K562 (cell line): Measurements from ENCODE around the gene ALG9. TPM values are rescaled to one million over a fixed set of nuclear protein-coding genes. Genes with fewer than 3 reads are reported as not detected.
A peak's percentile ranks its signal among the peaks of the same experiment; 100 is the strongest.

Experiments
- ATAC-seq: fragments of 200-7000 bp; cut with Tn5 transposase; 3 replicates; pipeline ENCODE4 v1.9.1; 2020; ENCODE audit warnings: moderate library complexity
- BruUV-seq: library from RNA; stranded (reverse); fragments of 400-500 nt; replicated peaks from 2 replicates; lab custom pipeline; 2021; lab: Mats Ljungman, UMichigan
- CTCF ChIA-PET: fragments of 300-600 bp; formaldehyde crosslinking; extraction: SDS; loops from one replicate; lab custom pipeline; 2021; ENCODE audit warnings: low intra/inter-chr PET ratio; lab: Yijun Ruan, JAX
- POLR2A ChIA-PET: fragments of 300-600, 350-650 bp; sonication (Branson Sonifier 250); formaldehyde crosslinking; extraction: SDS; loops from one replicate; lab custom pipeline; 2021; ENCODE audit warnings: antibody characterized with exemption, inconsistent platforms; lab: Yijun Ruan, JAX
- DNase-seq, 4 experiments: peaks; one replicate each; pipeline versions ENCODE4 v3.0.0 to v3.0.0-alpha.2; 2011 to 2018; ENCODE audit warnings: low spot score in 3 of 4, mixed read lengths in 3 of 4; ENCODE audit errors: extremely low read depth in 1 of 4
- FAIRE-seq: peaks from 2 replicates; lab custom pipeline; 2011; peaks lifted over from hg19 to GRCh38; lab: Jason Lieb, UNC
- H2AFZ ChIP-seq: 2 replicates; pipeline ENCODE4 v1.6.0; 2011; ENCODE audit warnings: low read depth, low read length, control low read depth, inconsistent platforms
- H3K27ac ChIP-seq: fragments of 200-600 bp; 3 replicates; pipeline ENCODE4 v1.8.0; 2011; ENCODE audit warnings: low read depth, mild to moderate bottlenecking, control low read depth, inconsistent platforms, low read length, moderate library complexity, mixed read lengths; ENCODE audit errors: extremely low read depth
- H3K27me3 ChIP-seq, 2 experiments: fragments of 300-600 bp in 1 of 2; 2 replicates in 1 of 2; 3 replicates in 1 of 2; pipeline versions ENCODE4 v1.6.0 to v1.8.0; 2011; ENCODE audit warnings: inconsistent platforms in 2 of 2, low read length in 2 of 2, mild to moderate bottlenecking in 1 of 2, mixed read lengths in 1 of 2, moderate library complexity in 1 of 2; ENCODE audit not compliant: control insufficient read depth in 2 of 2, insufficient read depth in 2 of 2
- H3K36me3 ChIP-seq: fragments of 300-600 bp; 3 replicates; pipeline ENCODE4 v1.8.0; 2011; ENCODE audit warnings: mild to moderate bottlenecking, low read length, inconsistent platforms; ENCODE audit not compliant: control insufficient read depth, insufficient read depth
- H3K4me1 ChIP-seq, 2 experiments: fragments of 200-600 bp in 1 of 2; replicated peaks in 1 of 2; 2 replicates in 1 of 2; 3 replicates in 1 of 2; pipeline versions ENCODE4 v1.5.1 to v1.8.0; 2011; ENCODE audit warnings: inconsistent platforms in 2 of 2, low read length in 2 of 2, mild to moderate bottlenecking in 1 of 2, mixed read lengths in 1 of 2, moderate library complexity in 1 of 2; ENCODE audit not compliant: control insufficient read depth in 2 of 2, insufficient read depth in 2 of 2
- H3K4me2 ChIP-seq: 2 replicates; pipeline ENCODE4 v1.6.1; 2011; ENCODE audit warnings: low read length, control low read depth, inconsistent platforms, mixed read lengths; ENCODE audit not compliant: insufficient read depth
- H3K4me3 ChIP-seq: fragments of 200-600 bp; sonication (generic), shearing (Covaris generic); 2 replicates; pipeline ENCODE4 v1.5.1; 2016; ENCODE audit warnings: control low read depth, inconsistent platforms
- H3K79me2 ChIP-seq: fragments of 200-600 bp; 3 replicates; pipeline ENCODE4 v1.8.0; 2011; ENCODE audit warnings: low read length, inconsistent platforms; ENCODE audit not compliant: control insufficient read depth, insufficient read depth
- H3K9ac ChIP-seq, 2 experiments: 2 replicates each; pipeline versions ENCODE4 v1.6.0 to v1.6.1; 2011; ENCODE audit warnings: low read depth in 2 of 2, low read length in 2 of 2, control low read depth in 1 of 2, inconsistent platforms in 1 of 2, mild to moderate bottlenecking in 1 of 2, mixed read lengths in 1 of 2; ENCODE audit not compliant: insufficient read depth in 1 of 2
- H3K9me1 ChIP-seq: one replicate; pipeline ENCODE4 v1.6.0; 2011; ENCODE audit warnings: inconsistent platforms, mild to moderate bottlenecking, low read length, moderate library complexity; ENCODE audit not compliant: control insufficient read depth, insufficient read depth
- H3K9me3 ChIP-seq: replicated peaks from 2 replicates; pipeline ENCODE4 v1.5.1; 2011; ENCODE audit warnings: low read depth, low read length, inconsistent platforms; ENCODE audit not compliant: control insufficient read depth, insufficient read depth
- H4K20me1 ChIP-seq: replicated peaks from 2 replicates; pipeline ENCODE4 v1.6.1; 2011; ENCODE audit warnings: low read length, inconsistent platforms, mixed read lengths; ENCODE audit not compliant: control insufficient read depth, insufficient read depth
- BRD9 ChIP-seq: fragments of 450-650 bp; IDR thresholded peaks from 2 replicates; pipeline ENCODE4 v1.6.1; 2018; ENCODE audit warnings: low read depth; ENCODE audit not compliant: partially characterized antibody
- E2F8 ChIP-seq: fragments of 450-650 bp; IDR thresholded peaks from 2 replicates; pipeline ENCODE4 v1.7.1; 2018; ENCODE audit warnings: mild to moderate bottlenecking, low read depth; ENCODE audit not compliant: partially characterized antibody
- FIP1L1 ChIP-seq: fragments of 200-400 bp; formaldehyde crosslinking; IDR thresholded peaks from 2 replicates; pipeline ENCODE4 v1.6.1; 2018; ENCODE audit warnings: mild to moderate bottlenecking, low read depth, low read length; ENCODE audit not compliant: poor library complexity, severe bottlenecking
- JUN ChIP-seq, 2 experiments: sonication (generic) in 1 of 2; formaldehyde crosslinking in 1 of 2; IDR thresholded peaks; 2 replicates each; pipeline versions ENCODE4 v1.6.1 to v1.8.0; 2012 to 2022; ENCODE audit warnings: borderline replicate concordance in 2 of 2, mild to moderate bottlenecking in 2 of 2, improper control_type of control experiment in 1 of 2, low read depth in 1 of 2, low read length in 1 of 2, missing genetic modification reagents in 1 of 2
- KDM4B ChIP-seq, 2 experiments: fragments of 450-650 bp in 1 of 2; sonication (generic) in 1 of 2; IDR thresholded peaks; 2 replicates each; pipeline ENCODE4 v1.6.1; 2016 to 2017; ENCODE audit warnings: borderline replicate concordance in 2 of 2, antibody characterized with exemption in 1 of 2, low read depth in 1 of 2, mild to moderate bottlenecking in 1 of 2
- MCM2 ChIP-seq: fragments of 450-650 bp; IDR thresholded peaks from 2 replicates; pipeline ENCODE4 v1.6.1; 2017; ENCODE audit warnings: low read depth, mild to moderate bottlenecking
- MITF ChIP-seq: IDR thresholded peaks from 2 replicates; pipeline ENCODE4 v1.6.1; 2014; ENCODE audit warnings: antibody characterized with exemption
- RFX1 ChIP-seq: fragments of 450-650 bp; IDR thresholded peaks from 2 replicates; pipeline ENCODE4 v1.6.1; 2016; ENCODE audit warnings: mild to moderate bottlenecking, moderate library complexity
- SNAPC5 ChIP-seq: fragments of 250-450 bp; sonication (Bioruptor Pico); IDR thresholded peaks from 2 replicates; pipeline ENCODE4 v1.8.0; 2021; ENCODE audit warnings: moderate library complexity, mild to moderate bottlenecking, inconsistent platforms
- U2AF2 ChIP-seq: fragments of 200-400 bp; formaldehyde crosslinking; optimal IDR thresholded peaks from 2 replicates; pipeline ENCODE3; 2017; ENCODE audit warnings: low read depth, mild to moderate bottlenecking, low read length
- WGBS: fragments of 100-300 bp; shearing (Covaris generic); methylation state at CpG from one replicate; pipeline ENCODE4 v1.1.6; 2016; ENCODE audit warnings: low coverage, mixed read lengths; ENCODE audit not compliant: insufficient coverage; ENCODE audit errors: missing lambda C conversion rate; 5-methylcytosine and 5-hydroxymethylcytosine counted together
- in situ Hi-C: fragments of 300-500 bp; cut with MboI; formaldehyde crosslinking; loops from 4 replicates; pipeline ENCODE4 v1.15.0; 2018; ENCODE audit warnings: inconsistent platforms, mixed read lengths
- intact Hi-C: fragments of 100-400 bp; cut with micrococcal nuclease; formaldehyde crosslinking; loops from 2 replicates; pipeline ENCODE4 v1.14.2; 2022
- polyA plus RNA-seq, 8 experiments: library from polyadenylated mRNA; depleted of rRNA in 4 of 8; stranded (reverse) in 5 of 8; unstranded in 3 of 8; fragments of >200 nt; fragmentation: Nextera tagmentation in 2 of 8; fragmentation: Illumina TruSeq in 1 of 8; extraction: Ambion mirVana in 2 of 8; extraction: Trizol in 1 of 8; gene quantifications; 2 replicates each; pipeline versions ENCODE4 v1.2.1 to v1.2.3, GENCODE V29; 2011 to 2014; ENCODE audit warnings: inconsistent platforms in 1 of 8, missing spikeins in 1 of 8
- total RNA-seq, 7 experiments: library from RNA; depleted of rRNA in 6 of 7; stranded (reverse); fragments of >200 nt in 6 of 7; fragmentation: Illumina TruSeq in 2 of 7; extraction: Trizol in 2 of 7; gene quantifications; 2 replicates each; pipeline versions ENCODE4 v1.2.1 to v1.2.3, GENCODE V29; 2011 to 2021; ENCODE audit warnings: low replicate concordance in 1 of 7

The ALG9 gene
- total and polyA plus RNA-seq, 9 of the 15 experiments (the other 6 are each of a cell fraction or from before 2014, with no cell fraction given): 11.5 to 40.5 (median 24.9) TPM

GRCh38 chr11:111748035-111748804, 123.2 kb downstream of the ALG9 start:
- Histone ChIP-seq H3K79me2 (no peaks in the 10 kb centered on the region), H3K36me3 (peaks cover 91% of the 10 kb centered on the region), H2AFZ (no peak overlapping the region), H3K27me3 (no peaks in the 10 kb centered on the region), H3K4me3 (no peak overlapping the region), H3K4me2 (no peak overlapping the region), H3K9ac (peak overlapping the region in 1 of 2 experiments; percentile 74; a peak in 1 of 4 replicates), H3K9me3 (no peaks in the 10 kb centered on the region), H3K9me1 (no peaks in the 10 kb centered on the region), H4K20me1 (no peaks in the 10 kb centered on the region), H3K27ac (no peak overlapping the region), H3K4me1 (no peaks in the 10 kb centered on the region)
- no TSS peak for BruUV-seq
- CTCF ChIA-PET: no interaction called here
- TF ChIP-seq SNAPC5 (CRISPR knock-in tag) (no peak), BRD9 (no peak), E2F8 (no peak), RFX1 (no peak), MITF (no peak), JUN (IDR thresholded peaks at IDR 0.05; ENCODE audit: borderline replicate concordance, low read depth, low read length) (no peak), JUN (CRISPR knock-in tag; IDR thresholded peaks at IDR 0.05; ENCODE audit: borderline replicate concordance) (no peak), MCM2 (no peak), FIP1L1 (no peak), KDM4B (IDR thresholded peaks at IDR 0.05; ENCODE audit: borderline replicate concordance in 2 of 2, low read depth in 1 of 2) (no peak), U2AF2 (no peak)
- POLR2A ChIA-PET: interaction anchor here (0.6 to 1.4 kb wide), 3 partner anchors 11 to 122 kb away, joined by 3 to 4 read pairs (median 3); no protein-coding TSS in a partner anchor
- DNase-seq: no peak
- in situ Hi-C loops: no loop called here
- intact Hi-C loops: no loop called here
- FAIRE-seq: no peak
- ATAC-seq: peak; percentile 67
- WGBS: 79% methylated on average over 7 of the region's 7 CpGs
